GM21390 (cell line): ENCODE results near the gene CNNM2.
"Not testable (repeated sequence)": the region's sequence is repeated elsewhere in the genome, so short reads cannot be mapped to it uniquely, and the experiment has no call there.

ENCODE experiments used
- ATAC-seq: cut with Tn5 transposase; IDR thresholded peaks from one replicate; pipeline ENCODE4 v1.9.1; 2021; ENCODE audit not compliant: unreplicated experiment

The CNNM2 gene

DNA sequence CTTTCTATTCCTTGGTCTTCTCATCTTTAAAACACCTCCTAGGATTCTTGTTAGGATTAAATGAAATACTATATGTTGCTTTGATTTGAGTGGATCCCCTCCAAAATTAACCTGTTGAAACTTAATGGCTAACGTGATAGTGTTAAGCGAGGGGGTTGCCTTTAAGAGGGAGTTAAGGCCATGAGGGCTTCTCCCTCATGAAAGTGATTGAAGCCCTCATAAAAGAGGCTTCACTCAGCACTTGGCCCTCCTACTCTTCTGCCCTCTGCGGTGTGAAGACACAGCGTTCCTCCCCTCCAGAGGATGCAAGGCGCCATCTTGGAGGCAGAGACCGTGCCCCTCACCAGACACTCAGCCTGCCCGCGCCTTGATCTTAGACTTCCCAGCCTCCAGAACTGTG lies 46.6 kb downstream of the CNNM2 start:
- ATAC-seq, result no peak

DNA sequence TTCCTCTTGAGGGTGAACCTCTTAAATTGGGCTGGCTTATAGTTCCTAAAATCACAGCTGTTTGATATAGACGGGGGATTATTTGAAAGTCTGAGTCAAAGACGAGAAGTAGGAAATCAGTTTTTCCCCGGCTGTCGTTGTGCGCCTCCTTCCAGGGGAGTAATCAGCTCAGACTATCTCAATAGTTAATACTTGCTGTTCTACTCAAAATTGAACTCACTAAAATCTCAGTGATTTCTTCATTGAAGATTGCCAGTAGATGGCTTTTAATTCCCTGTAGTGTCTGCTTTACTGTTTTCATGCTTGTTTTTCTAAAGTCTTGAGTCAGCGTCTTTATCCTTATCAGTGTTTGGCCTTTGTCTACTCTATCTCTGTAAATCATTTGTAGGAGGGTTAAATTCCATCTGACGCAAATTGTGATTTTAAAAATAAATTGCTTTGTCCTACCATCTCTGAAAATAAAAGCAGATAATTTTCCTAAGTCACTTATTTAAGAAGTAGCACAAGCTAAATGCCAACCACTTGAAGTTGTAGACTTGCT lies 47.3 kb downstream of the CNNM2 start:
- ATAC-seq, result no peak

DNA sequence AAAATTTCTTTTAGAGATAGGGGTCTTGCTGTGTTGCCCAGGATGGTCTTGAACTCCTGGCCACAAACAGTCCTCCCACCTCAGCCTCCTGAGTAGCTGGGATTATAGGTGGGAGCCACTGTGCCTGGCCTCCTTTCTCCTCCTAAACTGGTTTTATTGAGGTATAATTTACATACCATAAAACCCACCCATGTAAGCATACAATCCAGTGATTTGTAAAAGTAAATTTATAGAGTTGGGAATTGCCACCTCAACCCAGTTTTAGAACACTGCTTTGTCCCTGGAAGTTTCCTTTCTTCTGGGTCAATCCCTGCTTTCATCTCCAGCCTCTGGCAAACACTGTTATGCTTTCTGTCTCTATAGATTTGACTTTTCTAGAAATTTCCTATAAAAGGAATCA lies 49.0 kb downstream of the CNNM2 start:
- ATAC-seq, result no peak

DNA sequence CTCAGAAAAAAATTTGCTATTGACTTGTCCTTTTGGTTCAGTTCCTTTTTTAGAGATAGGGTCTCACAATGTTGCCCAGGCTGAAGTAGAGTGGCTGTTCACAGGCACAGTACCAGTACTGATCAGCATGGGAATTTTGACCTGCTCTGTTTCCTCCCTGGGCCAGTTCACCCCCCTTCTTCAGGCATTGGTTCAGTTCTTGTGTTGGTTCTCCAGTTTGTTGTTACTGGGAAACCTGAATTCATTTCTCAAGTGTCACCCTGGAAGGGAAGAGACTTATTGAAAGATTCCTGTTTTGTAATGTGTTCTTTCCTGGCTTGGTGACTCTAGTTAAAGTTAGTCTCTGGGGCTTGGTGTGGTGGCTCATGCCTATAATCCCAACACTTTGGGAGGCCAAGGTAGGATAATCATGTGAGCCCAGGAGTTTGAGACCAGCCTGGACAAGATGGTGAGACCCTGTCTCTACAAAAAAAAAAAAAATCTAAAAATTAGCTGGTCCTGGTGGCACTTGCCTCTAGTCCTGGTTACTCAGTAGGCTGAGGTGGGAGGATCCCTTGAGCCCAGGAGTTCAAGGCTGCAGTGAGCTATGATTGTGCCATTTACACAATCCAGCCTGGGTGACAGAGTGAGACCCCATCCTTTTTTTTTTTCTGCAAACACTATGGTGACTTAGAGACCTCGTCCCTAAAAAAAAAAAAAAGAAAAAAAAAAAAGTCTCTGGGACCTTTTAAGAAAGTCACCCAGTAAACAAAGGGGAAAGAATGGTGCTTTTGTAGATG lies 52.7 kb downstream of the CNNM2 start:
- ATAC-seq, result no peak

DNA sequence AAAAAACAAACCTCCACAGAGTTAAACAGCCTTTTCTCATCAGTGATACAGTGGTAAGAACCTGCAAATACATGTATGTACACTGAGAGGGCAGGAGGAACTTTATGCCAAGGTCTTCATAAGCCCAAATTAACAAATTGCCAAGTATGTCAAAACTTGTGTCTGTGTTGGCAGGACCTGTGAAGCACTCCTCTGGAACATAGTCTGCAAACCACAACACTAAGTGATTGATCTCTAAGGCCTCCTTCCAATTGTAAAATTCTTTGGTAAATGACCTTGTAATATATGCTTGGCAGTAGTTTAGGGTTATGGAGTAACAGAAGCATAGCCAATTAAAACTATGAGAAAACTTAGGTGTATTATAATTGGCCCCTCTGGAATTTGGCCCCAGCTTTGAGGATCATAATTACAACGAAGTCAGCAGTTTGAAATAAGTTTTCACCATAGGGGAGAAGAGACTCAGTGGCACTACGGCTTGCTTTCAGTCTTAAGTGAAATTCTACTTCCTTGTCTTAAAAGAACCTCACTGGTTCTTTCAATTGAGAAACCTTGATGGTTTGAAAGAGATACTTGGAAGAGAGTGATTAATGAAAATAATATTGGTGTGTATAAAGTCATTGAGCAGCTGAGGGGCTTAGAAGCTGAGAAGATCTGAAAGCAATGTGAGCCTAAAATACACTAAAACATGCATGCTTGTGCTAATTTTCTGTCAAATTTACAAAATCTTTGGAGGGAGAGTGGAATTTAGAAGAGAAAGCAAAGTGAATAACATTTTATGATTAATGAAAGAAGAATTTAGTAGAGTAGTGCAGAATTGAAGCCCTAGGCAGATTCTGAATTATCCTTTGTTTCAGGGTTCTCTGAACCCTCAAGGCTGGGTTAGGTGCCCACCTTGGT lies 57.6 kb downstream of the CNNM2 start:
- no peak for ATAC-seq

DNA sequence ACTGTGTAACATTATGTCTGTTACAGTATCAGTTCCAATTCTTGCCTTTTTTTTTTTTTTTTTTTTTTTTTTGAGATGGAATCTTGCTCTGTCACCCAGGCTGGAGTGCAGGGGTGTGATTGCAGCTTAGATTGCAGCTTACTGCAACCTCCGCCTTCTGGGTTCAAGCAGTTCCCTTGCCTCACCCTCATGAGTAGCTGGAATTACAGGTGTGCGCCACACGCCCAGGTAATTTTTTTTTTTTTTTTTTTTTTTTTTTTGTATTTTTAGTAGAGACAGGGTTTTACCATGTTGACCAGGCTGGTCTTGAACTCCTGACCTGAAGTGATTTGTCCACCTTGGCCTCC lies 58.3 kb downstream of the CNNM2 start:
- not testable (repeated sequence) for ATAC-seq

DNA sequence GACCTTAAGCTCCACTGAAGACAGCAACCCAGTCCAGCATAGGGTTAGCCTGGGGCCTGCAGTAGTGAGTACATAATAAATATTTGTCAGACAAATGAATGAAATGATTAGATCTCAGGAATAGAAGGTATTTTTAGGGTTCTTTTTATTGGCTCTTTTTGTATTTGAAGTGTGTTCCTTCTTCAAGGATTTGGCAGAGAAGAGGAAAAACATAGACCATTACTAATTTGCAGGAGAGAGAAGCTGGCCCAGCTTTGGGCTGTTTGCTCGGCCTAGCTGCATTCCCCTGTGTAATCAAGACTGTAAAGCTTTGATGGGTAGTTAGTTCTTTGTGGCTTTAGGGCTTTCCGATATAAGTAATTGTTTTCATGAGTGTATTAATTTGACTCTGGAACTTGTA lies 64.2 kb downstream of the CNNM2 start:
- no peak for ATAC-seq

DNA sequence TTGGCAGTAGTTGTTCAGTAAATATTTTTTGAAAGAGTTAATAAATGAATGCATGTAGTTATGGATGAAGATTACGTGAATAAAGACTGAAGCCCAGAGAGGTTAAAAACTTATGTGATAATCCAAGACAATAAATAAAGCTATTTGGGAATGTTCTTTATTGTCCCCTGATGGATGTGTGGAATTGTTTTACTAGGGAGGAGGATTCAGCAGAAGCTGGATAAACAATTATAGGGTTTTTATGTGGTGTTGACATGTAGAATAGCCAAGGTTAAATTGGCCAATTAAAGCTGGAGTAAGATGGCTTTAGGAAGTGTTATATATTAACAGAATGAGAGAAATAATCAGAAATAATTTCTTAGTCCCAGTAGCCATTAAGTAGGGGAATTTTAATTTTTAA lies 66.0 kb downstream of the CNNM2 start:
- no peak for ATAC-seq

DNA sequence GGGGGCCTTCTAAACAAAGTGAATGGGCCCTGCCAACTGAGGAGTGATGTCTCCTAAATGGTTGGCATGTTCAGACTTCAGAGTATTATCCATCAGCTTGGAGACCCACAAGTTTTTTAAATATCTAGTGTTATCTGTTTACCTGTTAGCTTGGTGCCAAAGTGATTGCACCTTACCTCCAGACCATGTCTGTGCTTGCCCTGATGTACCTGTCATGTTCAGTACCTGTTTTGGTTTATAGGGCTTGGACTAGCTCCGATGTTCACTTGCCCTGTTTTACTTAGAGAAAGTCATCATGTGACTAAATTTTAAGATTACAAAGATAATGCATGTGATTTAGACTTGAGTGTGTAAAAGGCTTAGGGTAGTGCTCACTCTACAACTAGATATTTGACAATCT lies 67.7 kb downstream of the CNNM2 start:
- no peak for ATAC-seq

DNA sequence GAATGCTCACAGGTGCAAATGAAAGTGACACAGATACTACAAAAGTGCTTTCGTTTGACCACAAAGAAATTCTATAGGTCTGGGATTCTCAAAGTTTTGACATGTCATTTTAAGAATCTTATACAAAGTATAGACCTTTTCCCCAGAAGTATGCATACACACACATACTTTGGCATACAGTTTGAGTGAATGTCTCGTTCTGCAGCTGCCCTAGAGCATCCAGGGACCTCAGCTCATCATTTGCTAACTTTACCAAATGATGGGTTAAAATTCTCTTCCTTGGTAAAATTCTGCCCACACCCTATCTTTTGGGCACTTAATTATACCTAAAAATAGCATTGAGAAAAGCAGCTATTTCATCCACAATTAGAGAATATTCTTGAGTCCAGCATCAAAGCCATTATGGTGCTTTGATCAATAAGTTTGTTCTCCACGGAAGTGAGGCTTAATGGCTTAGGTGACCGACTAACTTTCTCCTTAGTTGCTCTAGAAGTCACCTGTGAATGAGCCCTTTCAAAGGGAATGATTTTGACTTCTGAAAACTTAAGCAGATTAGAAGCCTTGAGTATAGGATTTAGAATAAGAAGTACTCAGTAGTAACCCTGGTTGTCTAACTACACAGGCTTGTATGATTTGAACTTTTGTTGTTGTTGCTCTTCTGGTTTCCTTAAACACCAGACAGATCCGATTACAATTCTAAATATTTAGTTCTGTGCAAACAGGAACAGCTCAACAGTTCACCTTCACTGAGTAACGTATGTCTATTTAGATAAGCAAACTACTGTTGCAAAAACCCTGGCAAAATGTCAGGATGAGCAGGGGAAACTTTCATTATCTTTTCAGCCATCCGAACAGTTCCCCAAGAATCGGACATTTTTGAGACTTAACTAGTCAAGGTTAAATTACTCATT lies 70.6 kb downstream of the CNNM2 start:
- no peak for ATAC-seq

DNA sequence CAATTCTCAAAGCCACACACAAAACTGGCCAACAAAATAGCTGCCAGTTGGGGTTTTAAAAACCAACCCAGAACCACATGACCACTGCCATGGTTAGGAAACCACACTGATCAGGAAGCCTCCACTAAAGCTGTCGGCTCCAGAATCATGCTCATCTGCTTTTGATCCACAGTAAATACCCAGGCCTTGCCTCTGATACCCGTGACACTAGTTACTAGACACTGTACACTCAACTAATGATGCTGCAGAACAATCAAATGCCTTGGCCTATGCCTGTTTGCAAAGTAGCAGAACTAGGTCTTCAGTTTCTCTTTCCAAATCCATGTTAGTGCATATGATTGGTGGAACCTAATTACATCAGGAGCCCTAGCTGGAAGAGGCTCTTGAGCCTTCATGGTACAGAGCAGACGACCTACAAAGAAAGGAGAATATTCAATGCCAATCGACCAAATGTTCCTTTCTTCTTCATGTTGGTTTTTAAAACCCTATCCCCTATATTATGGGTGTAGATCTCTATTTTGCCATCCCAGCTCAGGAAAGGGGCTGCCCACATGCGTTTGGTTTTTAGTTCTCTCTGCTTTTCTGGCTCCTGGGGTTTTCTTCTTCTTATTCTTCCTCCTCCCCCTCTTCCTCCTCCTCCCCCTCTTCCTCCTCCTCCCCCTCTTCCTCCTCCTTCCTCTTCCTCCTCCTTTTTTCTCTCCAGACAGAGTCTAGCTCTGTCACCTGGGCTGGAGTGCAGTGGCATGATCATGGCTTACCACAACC lies 76.6 kb downstream of the CNNM2 start:
- no peak for ATAC-seq

DNA sequence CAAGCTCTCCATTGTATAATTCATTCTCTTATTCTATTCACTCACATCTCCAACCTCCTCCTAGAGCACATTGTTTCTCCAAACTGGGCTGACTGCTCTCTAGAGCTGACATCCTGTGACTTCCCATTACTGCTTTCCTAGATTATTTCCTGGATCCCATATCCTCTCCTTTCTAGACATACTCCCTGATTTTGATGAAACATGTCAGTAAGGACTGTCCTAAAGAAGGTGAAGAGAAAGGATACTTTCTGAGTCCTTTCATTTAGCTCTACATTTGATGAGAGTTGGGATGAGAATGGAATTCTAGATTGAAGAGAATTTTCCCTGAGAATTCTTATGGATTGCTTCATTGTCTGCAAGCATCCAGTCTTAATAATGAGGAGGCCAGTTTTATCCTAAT lies 78.8 kb downstream of the CNNM2 start:
- ATAC-seq, result no peak

DNA sequence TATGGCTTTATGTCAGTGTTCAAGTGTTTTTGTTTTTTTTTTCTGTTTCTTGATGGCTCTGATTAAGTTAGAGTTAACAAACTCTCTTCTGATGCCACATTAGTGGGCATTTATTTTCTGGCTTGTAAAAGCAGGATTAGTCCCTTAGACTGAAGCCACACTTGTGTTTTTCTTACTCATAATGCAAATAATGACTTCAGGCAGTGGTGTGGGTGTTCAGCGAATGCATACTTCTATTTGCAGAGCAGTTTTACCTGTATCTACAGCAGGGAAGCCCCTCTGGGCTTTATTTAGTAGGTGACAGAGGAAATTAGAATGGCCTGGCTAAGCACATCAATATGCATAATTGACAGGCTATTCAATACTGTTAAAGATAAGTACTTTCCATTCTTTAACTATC lies 79.9 kb downstream of the CNNM2 start:
- ATAC-seq, result peak; percentile 64

DNA sequence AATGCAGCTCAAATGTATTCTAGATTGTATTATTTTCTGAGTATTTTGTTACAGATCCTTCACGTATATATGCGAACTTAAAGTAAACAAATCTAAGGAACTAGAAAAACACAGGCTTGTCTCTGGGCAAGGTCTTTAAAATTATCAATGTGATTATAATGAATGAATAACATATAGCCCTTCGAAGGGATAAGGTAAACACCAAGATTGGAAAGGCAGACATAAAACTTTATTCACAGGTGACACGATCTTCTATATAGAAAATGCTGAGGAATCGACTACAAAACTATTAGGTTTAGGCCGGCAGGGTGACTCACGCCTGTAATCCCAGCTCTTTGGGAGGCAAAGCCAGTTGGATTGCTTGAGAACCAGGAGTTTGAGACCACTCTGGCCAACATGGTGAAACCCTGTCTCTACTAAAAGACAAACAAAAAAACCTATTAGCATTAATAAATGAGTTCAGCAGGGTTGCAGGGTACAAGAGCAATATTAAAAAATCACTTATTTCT lies 80.4 kb downstream of the CNNM2 start:
- ATAC-seq, result no peak

DNA sequence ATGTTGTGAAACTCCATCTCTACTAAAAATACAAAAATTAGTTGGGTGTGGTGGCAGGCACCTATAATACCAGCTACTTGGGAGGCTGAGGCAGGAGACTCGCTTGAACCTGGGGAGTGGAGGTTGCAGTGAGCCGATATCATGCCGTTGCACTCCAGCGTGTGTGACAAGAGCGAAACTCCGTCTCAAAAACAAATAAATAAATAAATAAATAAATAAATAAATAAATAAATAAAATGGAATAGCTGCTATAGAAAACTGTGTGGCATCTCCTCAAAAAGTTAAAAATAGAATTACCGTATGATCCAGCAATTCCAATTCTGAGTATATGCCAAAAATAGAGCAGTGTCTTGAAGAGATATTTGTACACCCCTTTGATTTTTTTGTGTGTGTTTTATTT lies 82.0 kb downstream of the CNNM2 start:
- ATAC-seq, result not testable (repeated sequence)

DNA sequence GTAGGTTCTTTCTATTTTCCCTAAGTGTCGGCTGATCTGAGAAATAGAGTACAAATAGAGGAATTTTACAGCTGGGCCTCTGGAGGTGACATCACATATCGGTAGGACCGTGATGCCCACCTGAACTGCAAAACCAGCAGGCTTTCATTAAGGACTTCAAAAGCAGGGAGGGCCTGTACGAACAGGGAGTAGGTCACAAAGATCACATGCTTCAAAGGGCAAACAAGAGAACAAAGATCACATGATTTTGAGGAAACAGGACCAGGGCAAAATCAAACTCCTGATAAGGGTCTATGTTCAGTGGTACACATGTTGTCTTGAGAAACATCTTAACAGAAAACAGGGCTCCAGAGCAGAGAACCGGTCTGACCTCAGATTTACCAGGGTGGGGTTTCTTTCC lies 88.9 kb downstream of the CNNM2 start:
- ATAC-seq, result no peak

DNA sequence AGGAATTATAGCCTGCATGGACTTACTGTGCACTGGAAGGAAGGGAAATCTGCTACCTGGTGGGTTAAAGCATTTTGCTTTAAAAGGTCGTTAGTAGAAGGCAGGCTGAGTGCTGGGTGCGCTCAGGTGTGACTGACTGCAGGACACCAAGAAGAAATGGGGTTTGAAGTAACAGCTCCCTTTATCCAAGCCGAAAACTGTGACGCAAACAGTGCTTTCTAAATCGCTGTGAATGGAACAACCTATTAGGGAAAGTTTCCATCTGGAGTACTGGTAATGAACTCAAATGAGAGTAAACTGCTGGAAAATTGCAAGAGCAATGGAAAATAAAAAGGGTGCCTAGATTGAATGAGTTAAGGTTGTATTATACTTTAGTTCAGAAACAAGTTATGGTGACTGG lies 95.3 kb downstream of the CNNM2 start:
- ATAC-seq, result no peak

DNA sequence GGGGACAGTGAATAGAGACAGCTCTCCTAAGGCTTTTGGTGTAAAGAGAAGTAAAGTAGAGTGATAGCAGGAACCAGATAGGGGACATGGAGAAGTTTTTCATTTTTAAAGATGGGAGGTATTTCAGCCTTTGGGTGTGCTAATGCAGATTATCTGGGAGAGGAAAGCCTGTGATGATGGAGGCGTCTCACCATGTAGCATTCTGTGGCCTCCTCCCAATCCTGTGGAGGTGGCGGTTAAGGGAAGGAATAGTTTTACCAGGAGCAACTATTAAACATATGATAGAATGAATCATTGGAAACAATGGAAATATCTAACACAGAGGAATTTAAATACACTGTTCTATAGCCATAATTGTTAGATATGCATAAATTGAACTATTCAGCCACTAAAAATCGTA lies 101.3 kb downstream of the CNNM2 start:
- ATAC-seq, result no peak

DNA sequence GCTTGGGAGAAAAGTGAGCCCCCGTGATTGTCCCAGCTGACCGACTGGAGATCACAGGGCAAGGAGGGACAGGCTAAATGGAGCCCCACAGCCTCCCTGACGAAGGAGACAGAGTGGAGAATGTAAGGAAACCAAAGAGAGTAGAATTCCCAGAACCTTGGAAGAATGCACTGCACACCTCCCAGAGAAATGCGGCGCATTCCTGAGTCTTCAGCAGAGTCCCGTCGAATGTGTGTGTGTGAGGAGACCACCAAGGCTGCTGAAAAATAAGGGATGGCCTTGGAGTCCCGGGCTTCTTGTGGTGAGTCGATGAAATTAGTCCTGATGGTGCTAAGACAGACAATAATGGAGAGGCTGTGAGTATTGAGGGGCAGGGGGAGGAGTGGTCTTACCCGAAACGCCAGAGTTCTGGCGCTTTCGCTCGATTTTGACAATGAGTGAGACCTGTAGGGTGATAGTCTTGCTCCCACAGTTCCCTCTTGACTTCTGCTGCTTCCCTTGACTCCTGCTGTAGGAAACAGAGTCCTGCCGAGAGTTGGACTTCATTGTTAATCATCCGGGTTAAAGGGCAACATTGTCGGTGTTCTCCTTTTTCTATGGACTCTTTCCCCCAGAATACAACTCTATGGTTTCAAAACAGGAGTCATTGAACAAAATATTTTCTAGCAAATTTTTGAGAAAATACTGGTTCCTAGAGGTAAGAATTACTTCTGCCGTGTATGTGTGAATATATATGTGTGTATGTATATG lies 103.2 kb downstream of the CNNM2 start:
- no peak for ATAC-seq
